ENCODE data around the gene CENPE. TPM values are rescaled to one million over a fixed set of nuclear protein-coding genes. Genes with fewer than 3 reads are reported as not detected.
A peak's percentile ranks its signal among the peaks of the same experiment; 100 is the strongest.

CENPE gene
- total and polyA plus RNA-seq, 2 donors (not counting 3 experiments of a cell fraction or from before 2014, with no cell fraction given) = 1.7 to 50.8 TPM

GRCh38 chr4:103091601-103092223, 106.4 kb downstream of the CENPE start:
- Histone ChIP-seq H3K9me3 (replicated peaks; ENCODE audit: control insufficient read depth, insufficient read depth, low read length) (no peaks in the 10 kb centered on the region), H3K9me1 (replicated peaks; ENCODE audit: control insufficient read depth, extremely low read depth, insufficient read depth, low read length) (no peaks in the 10 kb centered on the region), H3K27me3 (ENCODE audit: control insufficient read depth in 2 of 2, insufficient read depth in 2 of 2, low read length in 2 of 2) (no peaks in the 10 kb centered on the region), H3K4me3 (replicated peaks in 1 of 3; ENCODE audit: insufficient read depth in 1 of 3, low read depth in 1 of 3, low read length in 3 of 3) (no peak overlapping the region), H4K20me1 (replicated peaks; ENCODE audit: control insufficient read depth, extremely low read depth, insufficient read depth, low read length) (no peaks in the 10 kb centered on the region), H3K79me2 (ENCODE audit: control insufficient read depth, insufficient read depth, low read length) (no peaks in the 10 kb centered on the region), H3K27ac (ENCODE audit: insufficient read depth, low read depth, low read length) (no peak overlapping the region), H3K4me2 (ENCODE audit: insufficient read depth, low read length) (no peak overlapping the region), H2AFZ (ENCODE audit: low read depth, low read length) (no peak overlapping the region), H3K9ac (replicated peaks; ENCODE audit: extremely low read depth, insufficient read depth, low read length) (no peak overlapping the region), H3K36me3 (ENCODE audit: control insufficient read depth in 2 of 2, extremely low read depth in 1 of 2, insufficient read depth in 2 of 2, low read length in 2 of 2) (peaks cover 8 to 11% of the 10 kb centered on the region in 2 experiments), H3K4me1 (ENCODE audit: control insufficient read depth, extremely low read depth, insufficient read depth, low read length) (no peaks in the 10 kb centered on the region)
- DNase-seq (ENCODE audit: low read depth, low spot score) (peak; percentile 66), FAIRE-seq (peak; percentile 80)
- BruUV-seq (replicated peaks) = no TSS peak
- dilution Hi-C loops (cut with MboI; ENCODE audit: extremely low pct_ligation_motif_present, low sequenced_read_pairs) (no loop called here), intact Hi-C loops (cut with micrococcal nuclease) (loop anchor here (1.0 to 10.0 kb wide), 6 partner anchors 44 to 843 kb away; partner anchors contain the start of gene SLC39A8)
- TF ChIP-seq GATA2 (IDR thresholded peaks at IDR 0.05; ENCODE audit: insufficient read depth, insufficient read length, low read depth, low read length) (no peak), POLR2AphosphoS5 (IDR thresholded peaks at IDR 0.05; ENCODE audit: insufficient read depth, low read depth, low read length) (no peak), FOS (IDR thresholded peaks at IDR 0.05; ENCODE audit: borderline replicate concordance, insufficient read depth, low read length) (no peak), MYC (IDR thresholded peaks at IDR 0.05; ENCODE audit: low read depth, low read length) (no peak), EZH2 (IDR thresholded peaks at IDR 0.05; ENCODE audit: borderline replicate concordance, low read depth, low read length, severe bottlenecking) (no peak), CTCF (IDR thresholded peaks at IDR 0.05; ENCODE audit: extremely low read depth in 1 of 2, insufficient read depth in 1 of 2, low read depth in 1 of 2, low read length in 2 of 2) (peak; percentile 49 to 56), JUN (IDR thresholded peaks at IDR 0.05; ENCODE audit: borderline replicate concordance, insufficient read depth, insufficient read length, low read depth) (no peak)
- TF ChIP-seq, protein P1, sequence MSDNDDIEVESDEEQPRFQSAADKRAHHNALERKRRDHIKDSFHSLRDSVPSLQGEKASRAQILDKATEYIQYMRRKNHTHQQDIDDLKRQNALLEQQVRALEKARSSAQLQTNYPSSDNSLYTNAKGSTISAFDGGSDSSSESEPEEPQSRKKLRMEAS (IDR thresholded peaks at IDR 0.05; ENCODE audit: insufficient read depth, insufficient read length) = no peak
- CTCF ChIA-PET = interaction anchor here (0.6 to 5.7 kb wide), 10 partner anchors 8 to 637 kb away, joined by 3 to 40 read pairs (median 3); partner anchors contain the start of gene BDH2
- POLR2A ChIA-PET = no interaction called here

Data from endothelial cell of umbilical vein (primary cell).